G401.6 (cell line): ENCODE results near the gene PLEKHG2.
A peak's percentile ranks its signal among the peaks of the same experiment; 100 is the strongest.

Source experiments
- FAIRE-seq: peaks from 2 replicates; lab custom pipeline; 2012; peaks lifted over from hg19 to GRCh38; lab: Jason Lieb, UNC

Gene PLEKHG2

DNA sequence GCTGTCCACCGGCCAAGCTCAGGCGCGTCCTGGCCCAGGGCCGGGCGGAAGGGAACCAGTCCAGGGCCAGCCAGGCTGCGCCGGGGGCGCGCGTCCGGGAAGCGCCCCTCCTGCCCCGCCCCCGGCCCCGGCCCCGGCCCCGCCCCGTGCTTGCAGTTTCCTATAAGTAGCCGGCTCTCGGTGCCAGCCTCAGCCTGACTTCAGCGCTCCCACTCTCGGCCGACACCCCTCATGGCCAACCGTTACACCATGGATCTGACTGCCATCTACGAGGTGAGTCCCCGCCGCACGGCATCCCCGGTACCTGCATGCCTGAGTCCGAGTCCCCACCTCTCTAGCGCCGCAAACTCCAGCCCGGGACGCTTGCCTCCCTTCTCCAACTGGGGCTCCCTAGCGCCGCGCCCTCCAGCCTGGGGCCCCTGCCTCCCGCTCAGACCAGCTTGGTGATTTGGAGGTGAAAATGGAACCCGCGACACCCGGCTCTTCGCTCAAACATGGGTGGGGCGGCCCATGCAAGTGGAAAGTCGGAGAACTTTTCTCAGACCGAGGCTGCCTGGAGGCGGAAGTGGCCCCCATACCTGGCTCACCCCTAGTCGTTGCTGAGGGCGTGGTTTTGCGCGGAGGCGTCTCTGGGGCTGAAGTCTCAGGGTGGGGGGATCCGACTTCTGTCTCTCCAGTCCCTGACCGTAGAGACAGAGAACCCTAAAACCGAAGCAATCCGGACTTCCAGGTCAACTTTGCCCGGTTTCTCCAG lies 5.6 kb upstream of the PLEKHG2 start, which contains the start of gene ZFP36:
Gene ZFP36 (plus strand): TSS at position 192 of the 754 bp plus-strand sequence. CDS start 58 bp downstream, at position 250.
- no peak for FAIRE-seq

DNA sequence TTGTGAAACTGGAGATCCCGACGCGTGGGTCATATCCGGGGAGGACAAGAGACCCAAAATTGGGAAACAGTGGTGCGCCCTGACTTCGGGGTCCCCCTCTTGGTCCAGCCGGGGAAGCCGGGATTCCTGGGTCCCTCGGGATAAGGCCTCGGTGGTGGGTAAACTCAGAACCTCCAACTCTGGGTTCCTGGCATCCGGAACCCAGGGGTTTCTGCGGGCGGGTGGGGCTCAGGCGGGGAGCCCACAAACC lies 5.1 kb upstream of the PLEKHG2 start:
- FAIRE-seq = no peak

DNA sequence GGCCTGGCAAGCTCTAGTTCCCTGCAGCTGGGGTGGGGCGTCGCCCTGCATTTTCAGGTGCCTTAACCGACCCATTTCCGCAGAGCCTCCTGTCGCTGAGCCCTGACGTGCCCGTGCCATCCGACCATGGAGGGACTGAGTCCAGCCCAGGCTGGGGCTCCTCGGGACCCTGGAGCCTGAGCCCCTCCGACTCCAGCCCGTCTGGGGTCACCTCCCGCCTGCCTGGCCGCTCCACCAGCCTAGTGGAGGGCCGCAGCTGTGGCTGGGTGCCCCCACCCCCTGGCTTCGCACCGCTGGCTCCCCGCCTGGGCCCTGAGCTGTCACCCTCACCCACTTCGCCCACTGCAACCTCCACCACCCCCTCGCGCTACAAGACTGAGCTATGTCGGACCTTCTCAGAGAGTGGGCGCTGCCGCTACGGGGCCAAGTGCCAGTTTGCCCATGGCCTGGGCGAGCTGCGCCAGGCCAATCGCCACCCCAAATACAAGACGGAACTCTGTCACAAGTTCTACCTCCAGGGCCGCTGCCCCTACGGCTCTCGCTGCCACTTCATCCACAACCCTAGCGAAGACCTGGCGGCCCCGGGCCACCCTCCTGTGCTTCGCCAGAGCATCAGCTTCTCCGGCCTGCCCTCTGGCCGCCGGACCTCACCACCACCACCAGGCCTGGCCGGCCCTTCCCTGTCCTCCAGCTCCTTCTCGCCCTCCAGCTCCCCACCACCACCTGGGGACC lies 4.6 kb upstream of the PLEKHG2 start:
- FAIRE-seq = no peak

DNA sequence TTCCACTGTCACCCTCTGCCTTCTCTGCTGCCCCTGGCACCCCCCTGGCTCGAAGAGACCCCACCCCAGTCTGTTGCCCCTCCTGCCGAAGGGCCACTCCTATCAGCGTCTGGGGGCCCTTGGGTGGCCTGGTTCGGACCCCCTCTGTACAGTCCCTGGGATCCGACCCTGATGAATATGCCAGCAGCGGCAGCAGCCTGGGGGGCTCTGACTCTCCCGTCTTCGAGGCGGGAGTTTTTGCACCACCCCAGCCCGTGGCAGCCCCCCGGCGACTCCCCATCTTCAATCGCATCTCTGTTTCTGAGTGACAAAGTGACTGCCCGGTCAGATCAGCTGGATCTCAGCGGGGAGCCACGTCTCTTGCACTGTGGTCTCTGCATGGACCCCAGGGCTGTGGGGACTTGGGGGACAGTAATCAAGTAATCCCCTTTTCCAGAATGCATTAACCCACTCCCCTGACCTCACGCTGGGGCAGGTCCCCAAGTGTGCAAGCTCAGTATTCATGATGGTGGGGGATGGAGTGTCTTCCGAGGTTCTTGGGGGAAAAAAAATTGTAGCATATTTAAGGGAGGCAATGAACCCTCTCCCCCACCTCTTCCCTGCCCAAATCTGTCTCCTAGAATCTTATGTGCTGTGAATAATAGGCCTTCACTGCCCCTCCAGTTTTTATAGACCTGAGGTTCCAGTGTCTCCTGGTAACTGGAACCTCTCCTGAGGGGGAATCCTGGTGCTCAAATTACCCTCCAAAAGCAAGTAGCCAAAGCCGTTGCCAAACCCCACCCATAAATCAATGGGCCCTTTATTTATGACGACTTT lies 3.9 kb upstream of the PLEKHG2 start:
- FAIRE-seq = no peak

DNA sequence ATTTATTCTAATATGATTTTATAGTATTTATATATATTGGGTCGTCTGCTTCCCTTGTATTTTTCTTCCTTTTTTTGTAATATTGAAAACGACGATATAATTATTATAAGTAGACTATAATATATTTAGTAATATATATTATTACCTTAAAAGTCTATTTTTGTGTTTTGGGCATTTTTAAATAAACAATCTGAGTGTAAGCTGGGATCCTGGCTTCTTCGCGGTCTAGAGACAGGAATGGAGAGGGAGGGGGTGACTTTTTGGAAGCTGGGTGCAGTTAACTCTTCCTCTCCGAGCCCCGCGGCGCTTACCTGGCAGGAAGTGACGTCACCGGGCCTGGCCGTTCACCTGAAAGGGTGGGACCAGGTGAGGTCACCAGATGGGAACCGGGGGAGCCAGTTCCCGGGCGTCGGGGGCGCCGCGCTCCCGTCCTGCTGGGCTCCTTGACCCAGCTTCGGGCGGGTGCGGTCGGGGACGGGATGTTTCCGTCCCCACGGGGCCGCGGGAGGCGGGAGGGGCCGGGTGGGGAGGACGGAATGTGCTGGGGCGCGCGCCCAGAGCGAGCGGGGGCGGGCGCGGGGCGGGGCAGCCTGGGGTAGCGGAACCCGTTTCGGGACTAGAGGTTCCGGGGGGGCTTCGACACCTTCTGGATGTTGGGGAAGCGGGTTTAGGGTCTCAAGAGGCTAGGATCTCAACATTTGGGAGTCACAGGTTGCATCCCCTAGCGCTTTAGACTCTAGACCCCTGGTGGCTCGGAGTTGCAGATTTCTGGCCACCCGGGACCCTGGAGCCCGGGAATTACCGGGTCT lies 3.1 kb upstream of the PLEKHG2 start:
- peak; percentile 60 for FAIRE-seq

DNA sequence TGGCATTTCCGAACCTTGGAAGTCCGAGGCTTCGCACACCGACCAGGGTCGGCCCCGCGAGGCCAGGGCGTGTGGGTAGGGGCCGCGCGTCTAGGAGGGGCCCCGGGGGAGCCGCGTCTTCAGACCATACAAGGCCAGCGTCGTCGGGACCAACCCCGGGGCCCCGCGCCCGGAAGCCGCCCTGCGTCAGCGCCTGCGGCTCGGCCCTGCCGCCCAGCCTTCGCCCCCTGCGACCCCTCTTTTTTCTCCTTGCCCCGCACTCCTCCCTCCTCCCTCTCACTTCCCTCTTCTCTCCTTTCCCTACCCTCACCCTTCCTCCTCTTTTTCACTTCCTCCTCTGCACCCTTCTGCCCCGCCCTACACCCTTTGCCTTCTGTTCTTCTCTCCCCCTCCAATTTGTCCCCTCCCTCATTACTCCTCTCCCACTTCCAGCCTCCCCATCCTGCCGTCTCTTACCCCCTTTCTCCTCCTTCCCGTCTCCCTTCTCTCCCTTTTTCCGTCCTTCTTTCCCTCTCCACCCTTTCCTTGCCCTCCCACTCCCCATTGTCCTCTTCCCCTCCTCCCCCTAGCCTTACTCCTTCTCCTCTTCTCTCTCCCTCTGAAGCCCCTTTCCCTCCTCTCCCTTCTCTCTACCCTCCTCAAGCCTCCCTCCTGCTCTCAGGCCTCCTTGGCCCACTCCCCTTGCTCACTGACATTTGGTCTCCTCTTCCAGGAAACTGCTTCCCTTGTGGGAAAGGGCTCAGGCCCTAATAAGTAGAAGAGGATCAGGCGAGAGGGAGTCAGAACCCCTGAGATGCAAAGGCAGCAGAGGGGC lies 2.2 kb upstream of the PLEKHG2 start:
- no peak for FAIRE-seq

DNA sequence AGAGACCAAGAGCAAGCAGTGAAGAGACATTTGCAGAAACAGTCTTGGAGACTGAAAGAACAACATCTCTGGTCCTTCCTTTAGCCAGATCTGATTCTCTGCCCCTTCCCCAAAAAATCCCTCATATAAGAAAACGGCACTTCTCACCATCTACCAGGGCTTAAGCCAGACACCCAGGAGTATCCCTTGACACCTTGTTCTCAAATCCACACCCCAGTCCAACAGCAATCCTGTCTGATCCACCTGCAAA lies 1.7 kb upstream of the PLEKHG2 start:
- no peak for FAIRE-seq

DNA sequence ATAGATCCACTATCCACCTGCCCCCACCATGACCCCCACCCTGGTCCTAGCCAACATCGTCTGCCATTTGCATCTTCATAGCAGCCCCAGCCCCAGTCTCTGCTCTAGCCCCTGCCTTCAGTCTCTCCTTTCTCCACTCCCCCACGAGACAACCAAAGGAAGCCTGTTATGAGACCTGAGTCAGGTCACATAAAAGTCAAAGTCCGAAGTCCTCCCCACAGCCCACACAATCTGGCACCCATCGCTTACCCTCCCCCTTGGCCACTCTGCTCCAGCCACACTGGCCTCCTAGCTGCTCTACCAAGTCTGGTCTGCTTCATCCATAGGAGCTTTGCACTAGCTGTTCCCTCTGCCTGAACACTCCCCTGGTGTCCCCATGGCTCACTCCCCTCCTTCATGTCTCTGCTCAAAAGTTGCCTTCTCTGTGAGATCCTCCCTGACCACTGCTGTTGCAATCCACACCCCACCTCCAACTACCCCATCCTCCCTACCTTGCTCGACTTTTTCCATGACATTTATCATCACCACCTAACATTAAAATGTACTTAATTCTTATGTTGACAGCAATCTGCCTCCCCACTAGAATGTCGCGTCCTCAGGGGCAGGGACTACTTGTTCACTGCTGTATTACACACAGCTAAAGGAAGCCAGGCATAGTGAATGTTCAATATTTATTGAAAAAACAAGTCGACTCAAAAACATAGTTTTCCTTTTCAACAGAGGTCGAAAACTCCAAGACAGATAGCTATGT lies 1.2 kb upstream of the PLEKHG2 start:
- FAIRE-seq = no peak

DNA sequence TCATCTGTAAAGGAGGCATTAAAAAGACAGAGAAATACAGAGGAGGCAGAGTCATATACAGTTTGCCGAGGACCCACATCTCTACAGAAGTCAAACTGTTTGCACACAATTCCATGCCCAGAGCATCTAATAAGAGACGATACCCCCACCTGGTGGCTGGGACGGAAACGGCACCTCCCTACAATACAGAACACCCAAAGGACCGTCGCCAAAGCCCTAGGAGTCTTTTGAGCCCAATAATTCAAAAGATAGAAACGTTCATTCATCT lies 703 bp upstream of the PLEKHG2 start:
- FAIRE-seq = no peak

DNA sequence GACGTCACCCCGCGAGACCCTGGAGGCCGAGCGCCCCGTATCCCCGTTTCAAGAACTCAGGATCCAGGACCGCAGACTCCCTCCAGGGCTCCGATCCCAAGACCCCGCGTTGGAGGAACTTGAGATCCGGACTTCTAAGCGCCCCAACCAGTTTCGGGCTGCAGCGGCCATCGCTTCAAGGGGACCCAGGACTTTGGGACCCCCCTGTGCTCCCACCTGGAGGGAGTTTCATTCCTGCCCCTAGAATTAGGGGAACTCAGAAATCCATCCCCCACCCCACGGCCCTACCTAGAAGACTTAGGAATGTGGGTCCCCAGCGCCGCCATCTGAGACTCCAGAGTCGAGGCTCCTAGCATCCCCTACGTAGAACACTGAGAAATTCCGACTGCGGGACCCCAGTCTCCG lies 400 bp downstream of the PLEKHG2 start:
- no peak for FAIRE-seq

DNA sequence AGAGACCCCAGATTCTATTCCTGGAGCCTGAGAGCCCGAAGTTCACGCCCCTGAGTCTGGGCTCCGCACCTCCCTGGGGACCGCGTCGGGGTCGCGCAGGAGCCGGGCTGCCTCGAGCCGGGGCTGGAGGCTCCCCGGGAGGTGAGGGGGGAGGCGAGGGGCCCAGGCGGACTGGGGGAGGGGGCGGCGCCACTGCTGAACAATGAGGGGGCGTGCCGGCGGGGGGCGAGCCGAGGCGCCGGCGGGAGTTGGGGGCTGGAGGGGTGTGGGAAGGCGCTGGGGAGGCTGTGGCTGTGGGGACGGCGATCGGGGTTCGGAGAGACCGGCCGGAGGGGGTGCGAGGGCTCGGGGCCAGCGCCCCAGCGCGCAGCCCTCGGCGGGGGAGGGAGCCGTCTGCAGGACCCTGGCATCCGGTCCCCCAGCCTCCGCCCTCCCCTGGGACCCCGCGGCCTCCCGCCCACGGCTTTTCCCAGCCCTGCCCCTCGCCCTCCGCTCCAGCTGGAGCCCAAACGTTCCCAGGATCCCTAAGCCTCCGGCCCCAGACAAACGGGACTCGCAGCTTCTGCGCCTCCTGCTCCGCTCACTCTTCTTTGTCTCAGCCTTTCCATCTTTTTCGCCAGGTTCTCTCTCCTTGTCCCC lies 922 bp downstream of the PLEKHG2 start:
- FAIRE-seq = no peak

DNA sequence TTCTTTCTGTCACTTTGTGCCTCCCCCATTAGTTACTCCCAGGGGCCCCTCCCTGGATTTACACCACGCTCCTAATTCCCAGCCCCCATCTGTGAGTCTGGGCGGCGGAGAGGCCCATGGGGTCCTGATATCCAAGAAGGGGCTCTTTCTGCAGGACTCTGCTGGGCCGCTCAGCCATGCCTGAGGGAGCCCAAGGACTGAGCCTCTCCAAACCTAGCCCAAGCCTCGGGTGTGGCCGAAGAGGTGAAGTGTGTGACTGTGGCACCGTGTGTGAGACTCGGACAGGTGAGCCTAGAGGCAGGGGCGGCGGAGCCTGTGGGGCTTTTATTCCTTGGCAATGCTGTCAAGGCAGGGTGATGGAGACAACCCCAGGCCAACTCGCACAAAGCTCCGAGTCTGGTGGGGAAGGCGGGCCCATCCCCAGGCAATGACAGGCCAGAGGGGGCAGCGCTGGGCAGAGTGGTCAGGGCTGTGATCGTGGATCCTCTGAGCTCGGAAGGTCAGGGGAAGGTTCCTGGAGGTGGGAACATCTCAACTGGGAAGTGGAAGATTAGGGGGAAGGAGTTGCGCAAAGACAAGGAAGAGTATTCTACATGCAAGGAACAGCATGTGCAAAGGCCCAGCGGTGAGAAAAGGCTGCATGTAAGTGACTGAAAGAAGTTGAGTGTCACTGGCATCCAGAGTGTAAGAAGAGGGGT lies 1.6 kb downstream of the PLEKHG2 start:
- FAIRE-seq = no peak

DNA sequence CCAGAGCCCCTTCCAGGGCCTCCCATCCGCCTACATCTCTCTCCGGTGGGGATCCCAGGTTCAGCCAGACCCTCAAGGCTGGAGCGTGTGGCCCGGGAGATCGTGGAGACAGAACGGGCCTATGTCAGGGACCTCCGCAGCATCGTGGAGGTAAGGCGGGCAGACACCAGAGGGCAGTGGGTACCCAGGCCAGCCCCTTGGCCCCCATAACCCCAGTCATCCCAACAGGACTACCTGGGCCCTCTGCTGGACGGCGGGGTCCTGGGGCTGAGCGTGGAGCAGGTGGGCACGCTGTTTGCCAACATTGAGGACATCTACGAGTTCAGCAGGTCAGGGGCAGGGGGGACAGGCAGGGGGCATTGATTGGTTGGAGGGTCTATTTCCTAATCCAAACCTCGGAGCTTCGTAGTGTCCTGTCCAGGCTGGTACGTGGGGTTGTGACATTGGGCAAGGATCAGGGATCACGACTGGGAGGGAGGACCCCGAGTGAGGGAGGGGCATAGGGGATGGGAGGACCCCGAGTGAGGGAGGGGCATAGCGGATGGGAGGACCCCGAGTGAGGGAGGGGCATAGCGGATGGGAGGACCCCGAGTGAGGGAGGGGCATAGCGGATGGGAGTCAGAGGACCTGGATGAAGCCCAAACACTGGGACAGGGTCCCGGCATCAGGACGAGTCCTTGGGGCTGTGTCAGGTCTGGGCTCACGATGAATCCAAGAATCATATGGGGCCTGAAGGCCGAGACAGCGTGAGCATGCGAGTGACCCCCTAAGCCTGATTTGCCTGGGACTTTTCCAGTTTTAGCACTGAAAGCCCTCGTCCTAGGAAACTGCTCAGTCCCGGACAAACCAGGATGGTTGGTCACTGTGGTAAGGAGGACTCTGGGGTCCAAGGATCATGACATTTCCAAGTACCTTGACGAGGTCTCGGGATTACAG lies 2.9 kb downstream of the PLEKHG2 start:
- FAIRE-seq = no peak

DNA sequence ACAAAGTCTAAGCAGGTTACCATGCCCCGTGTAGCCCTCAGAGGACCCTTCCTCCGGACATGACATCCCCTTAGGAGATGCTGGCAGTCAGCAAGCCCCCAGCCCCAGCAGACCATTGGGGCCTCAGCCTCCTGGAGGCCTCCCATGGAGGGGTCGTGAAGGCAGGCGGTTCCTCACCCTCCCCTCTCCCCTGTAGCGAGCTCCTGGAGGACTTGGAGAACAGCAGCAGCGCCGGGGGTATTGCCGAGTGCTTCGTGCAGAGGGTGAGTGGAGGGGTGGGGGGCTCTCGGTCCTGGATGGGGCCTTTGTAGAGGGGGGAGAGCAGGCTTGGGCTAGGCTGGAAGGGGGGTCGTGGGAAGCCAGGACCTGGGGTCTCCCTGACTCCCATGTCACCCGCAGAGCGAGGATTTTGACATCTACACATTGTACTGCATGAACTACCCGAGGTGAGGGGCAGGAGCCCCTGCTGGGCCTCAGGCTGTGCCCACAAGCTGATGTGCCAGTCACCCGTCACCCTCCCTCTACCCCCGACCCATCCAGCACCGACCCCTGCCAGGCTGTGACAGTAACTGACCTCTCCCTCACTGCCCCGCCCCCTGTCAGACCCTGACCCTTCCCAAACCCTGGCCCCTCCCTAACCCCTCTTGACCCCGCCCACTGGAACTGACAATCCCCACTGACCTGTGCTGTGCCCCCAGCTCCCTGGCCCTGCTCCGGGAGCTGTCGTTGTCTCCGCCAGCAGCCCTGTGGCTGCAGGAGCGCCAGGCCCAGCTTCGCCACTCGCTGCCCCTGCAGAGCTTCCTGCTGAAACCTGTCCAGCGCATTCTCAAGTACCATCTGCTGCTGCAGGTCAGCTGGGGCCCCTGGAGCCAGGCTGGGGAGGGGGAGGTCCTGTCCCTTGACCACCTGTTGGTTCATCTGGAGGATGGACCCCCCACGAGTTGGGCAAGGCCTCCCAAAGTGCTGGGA lies 4.0 kb downstream of the PLEKHG2 start:
- no peak for FAIRE-seq

DNA sequence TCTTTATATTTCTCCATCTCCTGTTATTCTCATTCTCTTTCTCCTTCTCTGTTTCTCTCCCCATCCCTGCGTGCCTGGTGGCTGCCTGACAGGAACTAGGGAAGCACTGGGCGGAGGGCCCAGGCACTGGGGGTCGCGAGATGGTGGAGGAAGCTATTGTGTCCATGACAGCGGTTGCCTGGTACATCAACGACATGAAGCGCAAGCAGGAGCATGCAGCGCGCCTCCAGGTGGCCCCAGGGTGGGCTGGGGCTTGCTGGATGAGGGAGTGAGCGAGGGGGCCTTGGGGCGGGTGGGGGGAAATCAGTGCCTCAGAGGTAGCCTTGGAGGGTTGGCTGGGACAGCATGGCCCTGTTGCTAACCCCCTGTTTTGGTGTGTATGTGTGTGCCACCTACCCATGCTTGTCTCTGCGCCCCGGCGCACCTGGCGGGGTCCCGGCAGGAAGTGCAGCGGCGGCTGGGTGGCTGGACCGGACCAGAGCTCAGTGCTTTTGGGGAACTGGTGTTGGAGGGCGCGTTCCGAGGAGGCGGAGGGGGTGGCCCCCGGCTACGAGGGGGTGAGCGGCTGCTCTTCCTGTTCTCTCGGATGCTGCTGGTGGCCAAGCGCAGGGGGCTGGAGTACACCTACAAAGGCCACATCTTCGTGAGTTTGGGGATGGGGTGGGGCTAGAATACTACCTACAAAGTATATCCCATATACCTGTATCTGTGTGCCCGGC lies 5.2 kb downstream of the PLEKHG2 start:
- no peak for FAIRE-seq

DNA sequence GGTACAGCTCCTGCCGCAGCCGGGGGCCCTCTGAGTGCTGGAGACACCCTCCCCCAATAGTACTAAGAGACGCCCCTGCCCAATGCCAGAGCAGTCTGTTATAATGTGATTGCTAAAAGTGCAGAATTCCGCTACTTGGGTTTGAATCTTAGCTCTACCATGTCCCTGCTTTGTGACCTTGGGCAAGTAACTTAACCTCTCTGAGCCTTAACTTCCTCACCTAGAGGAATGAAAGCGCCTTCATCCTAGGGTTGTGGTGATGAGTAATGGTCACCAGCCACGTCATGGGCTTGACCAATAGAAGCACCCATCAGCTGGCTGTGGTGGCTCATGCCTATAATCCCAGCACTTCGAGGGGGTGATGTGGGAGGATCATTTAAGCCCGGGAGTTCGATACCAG lies 6.5 kb downstream of the PLEKHG2 start:
- FAIRE-seq = no peak

DNA sequence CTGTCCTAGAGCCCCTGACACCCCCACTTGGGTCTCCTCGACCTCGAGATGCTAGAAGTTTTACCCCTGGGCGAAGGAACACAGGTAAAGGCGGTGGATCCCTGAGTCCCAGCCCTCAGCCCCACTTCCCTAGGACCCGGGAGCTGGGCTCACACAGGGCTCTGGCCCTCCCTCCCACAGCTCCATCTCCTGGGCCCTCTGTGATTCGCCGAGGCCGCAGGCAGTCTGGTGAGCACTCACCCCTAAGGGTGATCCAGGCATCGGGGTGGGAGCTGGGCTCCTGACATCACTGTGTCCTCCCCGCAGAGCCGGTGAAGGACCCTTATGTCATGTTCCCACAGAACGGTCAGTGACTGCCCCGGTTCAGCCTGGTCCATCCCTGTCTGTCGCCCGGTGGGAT lies 8.3 kb downstream of the PLEKHG2 start:
- FAIRE-seq = no peak
